Measurements from ENCODE around the gene ZNF236. TPM values are rescaled to one million over a fixed set of nuclear protein-coding genes. Genes with fewer than 3 reads are reported as not detected.

ZNF236 gene
- total RNA-seq, 1 donor from 2014 or later = 13.3 TPM

DNA sequence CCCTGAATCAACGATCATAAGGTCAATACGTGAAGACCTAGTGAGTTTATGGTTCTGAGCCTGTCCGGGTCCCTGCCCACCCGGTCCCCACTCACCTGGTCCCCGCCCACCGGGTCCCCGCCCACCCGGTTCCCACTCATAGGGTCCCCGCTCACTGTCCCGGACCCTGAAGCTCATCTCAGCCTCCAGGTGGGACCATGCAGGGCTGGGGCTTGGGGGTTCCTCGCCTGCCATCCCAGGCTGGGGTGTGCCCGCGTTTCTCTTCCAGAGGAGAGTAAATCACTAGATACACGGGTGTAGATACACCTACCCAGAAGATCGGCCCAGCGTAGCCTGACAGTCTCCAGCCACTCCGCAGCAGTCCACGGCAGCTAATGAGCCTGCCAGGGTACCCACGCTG lies 178.7 kb downstream of the ZNF236 start:
- no peaks in the 10 kb centered on the region for H3K9me3 ChIP-seq (ENCODE audit: insufficient read depth, low read depth, low read length)
- no peaks in the 10 kb centered on the region for H4K20me1 ChIP-seq (ENCODE audit: insufficient read depth, low read length)
- Mint-ChIP-seq H3K9me3 (ENCODE audit: unreplicated experiment) (no peaks in the 10 kb centered on the region), H3K4me3 (ENCODE audit: unreplicated experiment) (no peak overlapping the region), H3K27ac (ENCODE audit: unreplicated experiment) (no peak overlapping the region), H3K36me3 (ENCODE audit: low read depth, unreplicated experiment) (no peaks in the 10 kb centered on the region), H3K27me3 (ENCODE audit: low read depth, unreplicated experiment) (peaks cover 17% of the 10 kb centered on the region), H3K4me1 (ENCODE audit: low read depth, unreplicated experiment) (no peaks in the 10 kb centered on the region)
- no peak overlapping the region for H3K27ac ChIP-seq (ENCODE audit: low read depth, low read length)
- no peak overlapping the region for H3K4me3 ChIP-seq (ENCODE audit: insufficient read depth, low read depth, low read length)
- DNase-seq (ENCODE audit: low read depth) (no peak), FAIRE-seq (no peak)
- H3K9ac ChIP-seq (ENCODE audit: low read length) = no peak overlapping the region
- H3K36me3 ChIP-seq (ENCODE audit: insufficient read depth, low read length) = no peaks in the 10 kb centered on the region
- no peaks in the 10 kb centered on the region for H3K27me3 ChIP-seq (ENCODE audit: insufficient read depth, low read length)
- no peaks in the 10 kb centered on the region for H3K79me2 ChIP-seq (ENCODE audit: insufficient read depth, low read length)
- H3K4me2 ChIP-seq (ENCODE audit: low read length) = no peak overlapping the region
- no peak overlapping the region for H2AFZ ChIP-seq (ENCODE audit: low read depth, low read length)
- TF ChIP-seq EZH2 (IDR thresholded peaks at IDR 0.05; ENCODE audit: insufficient read depth, low read length) (no peak), CTCF (IDR thresholded peaks at IDR 0.05; ENCODE audit: insufficient read depth, low read depth, low read length) (no peak)
- no peaks in the 10 kb centered on the region for H3K4me1 ChIP-seq (ENCODE audit: insufficient read depth, low read length)

DNA sequence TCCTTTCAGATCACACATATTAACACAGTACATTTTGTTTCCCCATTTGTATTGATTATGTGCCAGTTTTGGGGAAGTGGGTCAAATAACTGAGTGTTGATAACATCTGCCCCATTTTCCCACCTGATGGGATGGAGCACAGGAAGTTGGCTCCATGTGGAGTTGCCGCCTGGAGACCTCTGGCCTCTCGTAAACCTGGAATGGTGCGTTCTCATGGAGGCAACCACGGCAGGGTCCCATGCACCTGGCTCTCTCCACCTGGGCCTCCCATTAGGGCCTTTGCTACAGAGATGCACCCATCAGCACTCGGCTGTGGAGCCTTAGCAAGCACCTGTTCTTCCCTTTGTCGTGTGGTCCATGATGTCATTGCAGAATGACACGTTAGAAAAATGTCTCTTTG lies 179.6 kb downstream of the ZNF236 start:
- no peaks in the 10 kb centered on the region for H3K36me3 Mint-ChIP-seq (ENCODE audit: low read depth, unreplicated experiment)
- no peak for DNase-seq (ENCODE audit: low read depth)
- no peak overlapping the region for H3K4me3 ChIP-seq (ENCODE audit: insufficient read depth, low read depth, low read length)
- no peak overlapping the region for H3K27ac Mint-ChIP-seq (ENCODE audit: unreplicated experiment)
- H3K4me1 Mint-ChIP-seq (ENCODE audit: low read depth, unreplicated experiment) = no peaks in the 10 kb centered on the region
- H3K27me3 ChIP-seq (ENCODE audit: insufficient read depth, low read length) = no peaks in the 10 kb centered on the region
- no peak for FAIRE-seq
- H4K20me1 ChIP-seq (ENCODE audit: insufficient read depth, low read length) = no peaks in the 10 kb centered on the region
- H3K36me3 ChIP-seq (ENCODE audit: insufficient read depth, low read length) = no peaks in the 10 kb centered on the region
- no peaks in the 10 kb centered on the region for H3K9me3 ChIP-seq (ENCODE audit: insufficient read depth, low read depth, low read length)
- H3K4me2 ChIP-seq (ENCODE audit: low read length) = no peak overlapping the region
- no peak overlapping the region for H2AFZ ChIP-seq (ENCODE audit: low read depth, low read length)
- H3K9me3 Mint-ChIP-seq (ENCODE audit: unreplicated experiment) = no peaks in the 10 kb centered on the region
- no peak overlapping the region for H3K27ac ChIP-seq (ENCODE audit: low read depth, low read length)
- TF ChIP-seq CTCF (IDR thresholded peaks at IDR 0.05; ENCODE audit: insufficient read depth, low read depth, low read length) (no peak), EZH2 (IDR thresholded peaks at IDR 0.05; ENCODE audit: insufficient read depth, low read length) (no peak)
- no peak overlapping the region for H3K9ac ChIP-seq (ENCODE audit: low read length)
- no peak overlapping the region for H3K4me3 Mint-ChIP-seq (ENCODE audit: unreplicated experiment)
- H3K4me1 ChIP-seq (ENCODE audit: insufficient read depth, low read length) = no peaks in the 10 kb centered on the region
- H3K27me3 Mint-ChIP-seq (ENCODE audit: low read depth, unreplicated experiment) = peaks cover 17% of the 10 kb centered on the region
- no peaks in the 10 kb centered on the region for H3K79me2 ChIP-seq (ENCODE audit: insufficient read depth, low read length)

DNA sequence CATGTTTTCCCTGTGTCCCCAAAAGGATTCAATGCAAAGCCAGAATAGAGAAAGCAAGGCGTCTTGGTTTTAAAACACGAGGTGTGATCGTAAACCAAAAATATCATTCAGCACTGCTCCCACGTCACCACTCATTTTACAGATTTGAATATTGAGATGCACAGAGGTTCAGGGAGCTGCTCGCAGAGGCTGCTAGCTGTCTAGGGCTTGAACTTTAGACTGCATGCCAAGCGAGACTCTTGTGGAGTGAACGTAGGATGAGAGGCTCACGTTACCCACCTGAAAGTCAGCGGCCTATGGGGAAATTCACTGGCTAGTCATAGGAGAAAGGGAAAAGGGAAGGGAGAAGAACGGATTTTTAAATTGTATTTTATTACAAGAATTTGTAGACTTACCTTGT lies 180.1 kb downstream of the ZNF236 start:
- H3K9me3 ChIP-seq (ENCODE audit: insufficient read depth, low read depth, low read length) = no peaks in the 10 kb centered on the region
- DNase-seq (ENCODE audit: low read depth) (no peak), FAIRE-seq (no peak)
- Mint-ChIP-seq H3K27me3 (ENCODE audit: low read depth, unreplicated experiment) (peaks cover 19% of the 10 kb centered on the region), H3K4me3 (ENCODE audit: unreplicated experiment) (no peak overlapping the region), H3K4me1 (ENCODE audit: low read depth, unreplicated experiment) (peaks cover 1% of the 10 kb centered on the region), H3K36me3 (ENCODE audit: low read depth, unreplicated experiment) (no peaks in the 10 kb centered on the region), H3K27ac (ENCODE audit: unreplicated experiment) (no peak overlapping the region), H3K9me3 (ENCODE audit: unreplicated experiment) (no peaks in the 10 kb centered on the region)
- H3K36me3 ChIP-seq (ENCODE audit: insufficient read depth, low read length) = no peaks in the 10 kb centered on the region
- no peak overlapping the region for H3K4me2 ChIP-seq (ENCODE audit: low read length)
- H3K4me3 ChIP-seq (ENCODE audit: insufficient read depth, low read depth, low read length) = no peak overlapping the region
- H3K27me3 ChIP-seq (ENCODE audit: insufficient read depth, low read length) = no peaks in the 10 kb centered on the region
- H3K27ac ChIP-seq (ENCODE audit: low read depth, low read length) = no peak overlapping the region
- H3K79me2 ChIP-seq (ENCODE audit: insufficient read depth, low read length) = no peaks in the 10 kb centered on the region
- TF ChIP-seq CTCF (IDR thresholded peaks at IDR 0.05; ENCODE audit: insufficient read depth, low read depth, low read length) (no peak), EZH2 (IDR thresholded peaks at IDR 0.05; ENCODE audit: insufficient read depth, low read length) (no peak)
- no peak overlapping the region for H2AFZ ChIP-seq (ENCODE audit: low read depth, low read length)
- no peaks in the 10 kb centered on the region for H4K20me1 ChIP-seq (ENCODE audit: insufficient read depth, low read length)
- H3K9ac ChIP-seq (ENCODE audit: low read length) = no peak overlapping the region
- H3K4me1 ChIP-seq (ENCODE audit: insufficient read depth, low read length) = no peaks in the 10 kb centered on the region
